Activated naive CD8-positive, alpha-beta T cell treated with anti-CD3 and anti-CD28 coated beads, Interleukin-2, amount 50 U/mL, for 24 hours (primary cell): Measurements from ENCODE around the gene IZUMO2.
"Not testable (repeated sequence)": the region's sequence is repeated elsewhere in the genome, so short reads cannot be mapped to it uniquely, and the experiment has no call there.

Source experiments
- ATAC-seq: fragments of 150-1000 bp; cut with Tn5 transposase; one replicate; pipeline ENCODE4 v1.10.0; 2021
- DNase-seq: peaks from one replicate; pipeline ENCODE4 v3.0.0; 2021
- H3K27ac Mint-ChIP-seq: one replicate; pipeline ENCODE4 v1.8.0; 2021; ENCODE audit warnings: mild to moderate bottlenecking, mixed read lengths
- H3K27me3 Mint-ChIP-seq: one replicate; pipeline ENCODE4 v1.8.0; 2021; ENCODE audit warnings: mixed read lengths
- H3K36me3 Mint-ChIP-seq: one replicate; pipeline ENCODE4 v1.8.0; 2021; ENCODE audit warnings: low read depth, mixed read lengths
- H3K4me1 Mint-ChIP-seq: one replicate; pipeline ENCODE4 v1.8.0; 2021; ENCODE audit warnings: mixed read lengths
- H3K4me3 Mint-ChIP-seq: one replicate; pipeline ENCODE4 v1.8.0; 2021; ENCODE audit warnings: mild to moderate bottlenecking, moderate library complexity, mixed read lengths
- H3K9me3 Mint-ChIP-seq: one replicate; pipeline ENCODE4 v1.8.0; 2021; ENCODE audit warnings: mixed read lengths

The IZUMO2 gene

DNA sequence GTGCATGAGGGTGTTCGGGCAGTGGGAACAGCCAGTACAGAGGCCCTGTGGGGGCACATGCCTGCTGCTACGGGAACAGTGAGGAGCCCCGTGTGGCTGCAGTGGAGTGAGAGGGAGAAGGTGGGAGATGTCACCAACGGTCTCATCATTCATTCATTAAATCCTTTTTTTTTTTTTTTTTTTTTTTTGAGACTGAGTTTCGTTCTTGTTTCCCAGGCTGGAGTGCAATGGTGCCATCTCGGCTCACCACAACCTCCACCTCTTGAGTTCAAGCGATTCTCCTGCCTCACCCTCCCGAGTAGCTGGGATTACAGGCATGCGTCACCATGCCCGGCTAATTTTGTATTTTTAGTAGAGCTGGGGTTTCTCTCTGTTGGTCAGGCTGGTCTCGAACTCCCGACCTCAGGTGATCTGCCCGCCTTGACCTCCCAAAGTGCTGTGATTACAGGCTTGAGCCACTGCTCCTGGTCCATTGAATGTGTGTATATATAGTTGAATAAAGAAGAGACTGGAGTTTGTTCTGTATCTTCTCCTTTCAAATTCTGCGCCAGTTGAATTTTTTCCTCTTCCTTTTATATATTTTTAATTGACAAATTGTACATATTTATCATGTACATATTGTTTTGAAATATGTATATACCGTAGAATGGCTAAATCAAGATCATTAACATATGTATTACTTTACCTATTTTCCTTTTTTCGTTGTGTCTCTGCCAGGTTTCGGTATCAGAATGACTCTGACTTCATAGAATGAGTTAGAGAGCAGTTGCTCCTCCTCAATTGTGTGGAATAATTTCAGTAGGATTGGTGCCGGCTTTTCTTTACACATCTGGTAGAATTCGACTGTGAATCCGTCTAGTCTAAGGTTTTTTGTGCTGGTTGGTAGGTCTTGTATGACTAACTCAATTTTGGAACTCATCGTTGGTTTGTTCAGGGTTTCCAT, 28.0 kb downstream of the IZUMO2 start:
- ATAC-seq, H3K36me3 Mint-ChIP-seq, DNase-seq, H3K9me3 Mint-ChIP-seq, H3K4me1 Mint-ChIP-seq, H3K27ac Mint-ChIP-seq, H3K27me3 Mint-ChIP-seq, H3K4me3 Mint-ChIP-seq: not testable (repeated sequence)

DNA sequence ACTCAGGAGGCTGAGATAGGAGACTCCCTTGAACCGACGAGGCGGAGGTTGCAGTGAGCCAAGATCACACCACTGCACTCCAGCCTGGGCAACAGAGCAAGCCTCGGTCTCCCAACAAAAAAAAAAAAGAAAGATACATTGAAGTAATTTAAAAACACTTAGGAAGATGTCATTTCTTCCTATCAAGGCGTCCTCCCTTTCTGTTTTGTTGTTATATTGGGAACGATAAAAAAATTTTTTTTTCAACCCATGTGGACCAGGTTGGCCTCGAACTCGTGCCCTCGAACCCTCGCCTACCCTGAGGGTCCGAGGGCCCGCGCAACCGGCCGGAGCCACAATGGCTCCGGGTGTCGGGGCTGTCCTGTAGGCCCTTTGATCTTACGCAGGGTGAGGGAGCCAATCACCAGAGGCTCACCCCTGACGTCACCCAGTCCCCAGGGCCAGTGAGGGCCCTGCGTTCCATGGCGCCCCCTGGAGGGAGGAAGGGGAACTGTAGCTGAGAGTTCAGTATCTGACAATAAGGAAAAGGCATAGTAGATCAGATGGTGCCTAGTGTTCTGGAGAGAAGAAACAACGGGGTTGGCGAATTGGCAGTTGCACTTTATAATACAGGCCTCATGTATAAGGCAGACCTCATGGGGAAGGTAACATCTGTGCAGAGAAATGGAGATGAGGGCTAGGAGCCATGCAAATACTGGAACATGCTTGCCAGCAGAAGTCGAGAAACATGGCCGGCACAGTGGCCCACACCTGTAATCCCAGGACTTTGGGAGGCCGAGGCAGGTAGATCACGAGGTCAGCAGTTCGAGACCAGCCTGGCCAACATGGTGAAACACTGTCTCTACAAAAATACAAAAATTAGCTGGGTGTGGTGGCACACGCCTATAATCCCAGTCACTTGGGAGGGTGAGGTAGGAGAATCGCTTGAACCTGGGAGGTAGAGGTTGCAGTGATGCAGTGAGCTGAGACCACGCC, 29.3 kb downstream of the IZUMO2 start:
- not testable (repeated sequence) for H3K36me3 Mint-ChIP-seq, H3K4me1 Mint-ChIP-seq, DNase-seq, H3K27me3 Mint-ChIP-seq, H3K27ac Mint-ChIP-seq, H3K9me3 Mint-ChIP-seq, ATAC-seq, H3K4me3 Mint-ChIP-seq

DNA sequence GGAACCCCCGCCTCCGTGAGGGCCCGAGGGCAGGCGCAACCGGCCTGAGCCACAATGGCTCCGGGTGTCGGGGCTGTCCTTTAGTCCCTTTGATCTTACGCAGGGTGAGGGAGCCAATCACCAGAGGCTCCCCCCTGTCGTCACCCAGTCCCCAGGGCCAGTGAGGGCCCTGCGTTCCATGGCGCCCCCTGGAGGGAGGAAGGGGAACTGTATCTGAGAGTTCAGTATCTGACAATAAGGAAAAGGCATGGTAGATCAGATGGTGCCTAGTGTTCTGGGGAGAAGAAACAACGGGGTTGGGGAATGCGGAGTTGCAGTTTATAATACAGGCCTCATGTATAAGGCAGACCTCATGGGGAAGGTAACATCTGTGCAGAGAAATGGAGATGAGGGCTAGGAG, 59.1 kb downstream of the IZUMO2 start:
- H3K4me1 Mint-ChIP-seq, H3K27me3 Mint-ChIP-seq, H3K27ac Mint-ChIP-seq, H3K36me3 Mint-ChIP-seq, ATAC-seq, H3K4me3 Mint-ChIP-seq, DNase-seq, H3K9me3 Mint-ChIP-seq: not testable (repeated sequence)

DNA sequence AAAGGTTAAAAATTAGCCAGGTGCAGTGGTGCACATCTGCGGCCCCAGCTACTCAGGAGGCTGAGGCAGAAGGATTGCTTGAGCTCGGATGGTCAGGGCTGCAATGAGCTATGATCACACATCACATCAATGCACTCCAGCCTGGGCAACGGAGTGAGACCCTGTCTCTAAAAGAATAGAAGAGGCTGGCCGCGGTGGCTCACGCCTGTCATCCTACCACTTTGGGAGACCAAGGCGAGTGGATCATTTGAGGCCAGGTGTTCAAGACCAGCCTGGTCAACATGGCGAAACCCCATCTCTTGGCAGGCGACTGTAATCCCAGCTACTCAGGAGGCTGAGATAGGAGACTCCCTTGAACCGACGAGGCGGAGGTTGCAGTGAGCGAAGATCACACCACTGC, 59.7 kb downstream of the IZUMO2 start:
- not testable (repeated sequence) for H3K27me3 Mint-ChIP-seq, DNase-seq

More for the DNA sequence above, 59.7 kb downstream of the IZUMO2 start:
- not testable (repeated sequence) for H3K36me3 Mint-ChIP-seq, ATAC-seq, H3K4me1 Mint-ChIP-seq, H3K4me3 Mint-ChIP-seq, H3K27ac Mint-ChIP-seq, H3K9me3 Mint-ChIP-seq
